T-helper 2 cell treated with Interferon-gamma antibody and Interleukin-4, amounts not matched to agents 100 ng/mL and 5 ng/mL, for 36 hours (primary cell): Measurements from ENCODE around the gene MTCL1. TPM values are rescaled to one million over a fixed set of nuclear protein-coding genes. Genes with fewer than 3 reads are reported as not detected.

ENCODE experiments used
- intact Hi-C: fragments of 100-400 bp; cut with micrococcal nuclease; formaldehyde crosslinking; loops from one replicate; pipeline ENCODE4 v1.15.1; 2023
- total RNA-seq: library from RNA; stranded (reverse); gene quantifications from 2 replicates; pipeline ENCODE4 v1.2.3, GENCODE V29; 2022

MTCL1 gene
- total RNA-seq, 1 donor from 2014 or later = 0.93 TPM

DNA sequence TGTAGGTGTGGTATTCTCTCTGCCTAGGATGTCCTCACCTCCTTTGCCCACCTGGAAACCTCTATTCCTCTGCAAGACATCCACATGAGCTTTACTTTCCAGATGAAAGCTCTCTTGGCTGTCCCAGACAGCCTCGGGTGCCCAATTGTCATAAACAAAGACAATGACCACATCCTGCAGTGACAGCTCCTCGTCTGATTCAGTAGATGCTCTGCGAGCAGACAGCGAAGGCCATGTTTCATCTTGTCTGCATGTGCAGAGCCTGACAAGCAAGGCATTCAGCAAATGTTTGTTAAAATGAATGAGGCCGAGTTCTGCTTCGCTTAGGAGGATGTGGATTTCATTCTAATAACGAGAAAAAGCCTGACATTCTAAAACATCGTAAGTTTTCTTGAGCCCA lies 150.9 kb downstream of the MTCL1 start:
- intact Hi-C loops = no loop called here

GRCh38 chr18:8856769-8857393 lies 151.5 kb downstream of the MTCL1 start:
- intact Hi-C loops = no loop called here

DNA sequence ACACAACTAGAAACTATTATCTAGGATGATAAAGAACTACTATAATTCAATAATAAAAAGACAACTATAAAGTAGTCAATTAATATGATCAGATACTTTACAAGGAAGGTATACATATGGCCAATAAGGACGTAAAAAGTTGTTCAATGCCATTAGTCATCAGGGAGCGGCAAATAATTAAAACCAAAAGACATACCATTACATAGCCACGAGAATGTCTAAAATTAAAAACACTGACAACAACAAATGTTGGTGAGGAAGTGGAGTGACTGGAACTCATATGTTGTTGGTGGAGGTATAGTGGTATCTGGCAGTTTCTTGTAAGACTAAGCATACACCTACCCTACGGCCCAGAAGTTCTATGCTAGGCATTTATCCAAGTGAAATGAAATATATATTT lies 152.4 kb downstream of the MTCL1 start:
- intact Hi-C loops = no loop called here

DNA sequence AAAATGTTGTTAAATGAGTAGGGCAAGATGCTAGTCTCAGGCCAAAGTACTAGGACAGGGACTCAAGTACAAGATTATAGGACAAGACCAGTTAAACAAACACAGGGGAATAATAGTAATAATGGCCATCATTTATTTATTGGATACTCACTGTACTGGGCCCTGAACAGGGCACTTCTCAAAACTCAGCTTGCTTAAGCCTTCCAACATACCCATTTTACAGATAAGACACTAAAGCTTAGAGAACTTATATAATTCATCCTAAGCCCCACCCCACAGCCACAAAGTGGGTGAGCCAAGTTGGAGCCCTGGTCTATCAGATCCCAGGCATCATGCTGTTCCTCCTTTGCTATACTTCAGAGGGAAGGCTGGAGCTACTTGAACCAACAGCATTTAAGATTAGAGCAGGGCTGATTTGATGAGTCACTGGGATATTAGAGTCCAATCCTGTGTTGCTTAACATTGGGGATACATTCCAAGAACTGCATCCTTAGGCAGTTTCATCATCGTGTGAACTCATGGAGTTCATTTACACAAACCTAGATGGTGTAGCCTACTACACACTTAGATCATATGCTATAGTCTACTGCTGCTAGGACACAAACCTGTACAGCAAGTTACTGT lies 153.6 kb downstream of the MTCL1 start:
- intact Hi-C loops = no loop called here

GRCh38 chr18:8860845-8861642 lies 155.7 kb downstream of the MTCL1 start:
- intact Hi-C loops = no loop called here

DNA sequence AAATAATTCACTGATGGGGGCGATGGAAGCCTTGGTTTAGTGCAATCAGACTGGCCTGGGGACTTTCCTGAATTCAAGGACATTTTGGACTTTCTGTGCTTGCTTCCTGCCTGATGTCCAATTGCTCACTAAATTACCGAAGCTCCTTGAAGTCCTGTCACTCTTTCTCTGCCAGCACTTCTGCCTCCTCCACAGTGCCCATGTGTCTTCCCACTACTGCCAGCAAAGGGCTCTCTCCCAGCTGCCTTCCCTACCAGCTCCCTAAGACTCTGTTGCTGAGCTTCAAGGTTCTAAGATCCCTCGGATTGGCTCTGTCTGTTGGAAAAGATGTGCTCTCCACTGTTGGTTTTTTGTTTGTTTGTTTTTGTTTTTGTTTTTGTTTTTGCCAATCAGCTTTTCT lies 158.1 kb downstream of the MTCL1 start:
- intact Hi-C loops = no loop called here

GRCh38 chr18:8865934-8866333 lies 160.6 kb downstream of the MTCL1 start:
- intact Hi-C loops = no loop called here

GRCh38 chr18:8866679-8867078 lies 161.3 kb downstream of the MTCL1 start:
- intact Hi-C loops = no loop called here

DNA sequence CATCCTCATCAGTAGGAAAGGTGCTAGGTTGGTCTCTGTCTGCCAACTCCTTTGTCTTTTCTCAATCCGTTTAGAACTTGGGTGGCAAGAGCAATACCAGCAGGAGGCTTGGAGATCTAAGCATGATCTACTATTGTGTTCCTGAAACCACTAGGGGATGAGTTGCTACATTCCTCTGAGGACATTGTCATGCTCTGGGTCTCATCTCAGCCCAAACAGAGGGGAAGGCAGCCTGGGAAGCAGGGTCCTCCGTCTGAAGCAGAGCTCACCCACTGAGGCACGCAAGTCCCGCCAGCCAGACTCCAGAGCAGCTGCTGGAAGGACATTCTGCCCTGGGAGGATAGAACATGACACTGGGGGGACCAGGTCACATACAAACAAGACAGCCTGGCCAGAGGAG lies 162.9 kb downstream of the MTCL1 start:
- intact Hi-C loops = no loop called here

GRCh38 chr18:8868779-8869415 lies 163.5 kb downstream of the MTCL1 start:
- intact Hi-C loops = no loop called here

DNA sequence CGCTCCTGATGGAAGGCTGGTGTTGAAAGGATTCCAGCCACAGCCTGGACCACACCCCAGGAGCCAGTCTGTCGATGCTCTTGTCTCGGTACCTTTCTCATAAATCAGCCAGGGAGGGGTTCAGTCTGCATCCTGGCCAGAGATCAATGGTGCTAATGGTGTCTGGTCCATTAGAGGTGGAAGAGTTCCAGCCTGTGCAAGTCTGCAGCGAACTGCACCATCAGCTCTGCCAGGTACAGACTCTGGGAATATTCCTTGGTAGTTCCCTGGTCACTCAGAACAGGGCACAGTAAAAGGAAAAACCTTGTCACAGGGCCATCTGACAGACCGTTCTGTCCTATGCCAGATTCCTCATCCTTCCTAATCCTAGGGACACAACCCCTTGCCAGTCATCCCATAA lies 164.3 kb downstream of the MTCL1 start:
- intact Hi-C loops = no loop called here

GRCh38 chr18:8870528-8870927 lies 165.2 kb downstream of the MTCL1 start:
- intact Hi-C loops = no loop called here

GRCh38 chr18:8871489-8871888 lies 166.1 kb downstream of the MTCL1 start:
- intact Hi-C loops = no loop called here

DNA sequence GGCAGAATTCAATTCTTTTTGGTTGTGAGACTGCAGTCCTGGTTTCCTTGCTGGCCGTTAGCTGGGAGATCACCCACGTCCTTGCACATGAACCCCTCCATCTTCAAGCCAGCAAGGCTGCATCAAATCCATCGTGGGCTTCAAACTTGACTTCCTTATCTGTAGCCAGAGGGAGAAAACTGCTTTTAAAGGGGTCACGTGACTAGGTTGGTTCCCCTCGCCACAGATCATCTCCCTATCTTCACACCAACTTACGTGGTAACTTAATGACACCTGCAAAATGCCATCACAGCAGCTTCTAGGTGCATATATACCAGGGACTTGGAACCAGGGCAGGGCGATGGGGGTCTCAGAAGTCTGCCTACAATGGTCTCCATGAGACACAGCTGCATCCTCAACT lies 169.5 kb downstream of the MTCL1 start:
- intact Hi-C loops = no loop called here

GRCh38 chr18:8876887-8877286 lies 171.5 kb downstream of the MTCL1 start:
- intact Hi-C loops = no loop called here

- intact Hi-C loops = no loop called here
Observed at GRCh38 chr18:8881103-8881502, 175.7 kb downstream of the MTCL1 start.

Other genes starting within 250 kb of the MTCL1 start
- gene RAB12, start 96.1 kb upstream of the MTCL1 start, total RNA-seq = 14.5 and 15.4 TPM in 2 replicates